HG02840 (cell line): Measurements from ENCODE around the gene ZSCAN10.

Experiments used
- ATAC-seq: cut with Tn5 transposase; IDR thresholded peaks from one replicate; pipeline ENCODE4 v1.9.1; 2021; ENCODE audit warnings: mild to moderate bottlenecking, moderate library complexity, moderate number of reproducible peaks; ENCODE audit not compliant: unreplicated experiment, low FRiP score

The ZSCAN10 gene

DNA sequence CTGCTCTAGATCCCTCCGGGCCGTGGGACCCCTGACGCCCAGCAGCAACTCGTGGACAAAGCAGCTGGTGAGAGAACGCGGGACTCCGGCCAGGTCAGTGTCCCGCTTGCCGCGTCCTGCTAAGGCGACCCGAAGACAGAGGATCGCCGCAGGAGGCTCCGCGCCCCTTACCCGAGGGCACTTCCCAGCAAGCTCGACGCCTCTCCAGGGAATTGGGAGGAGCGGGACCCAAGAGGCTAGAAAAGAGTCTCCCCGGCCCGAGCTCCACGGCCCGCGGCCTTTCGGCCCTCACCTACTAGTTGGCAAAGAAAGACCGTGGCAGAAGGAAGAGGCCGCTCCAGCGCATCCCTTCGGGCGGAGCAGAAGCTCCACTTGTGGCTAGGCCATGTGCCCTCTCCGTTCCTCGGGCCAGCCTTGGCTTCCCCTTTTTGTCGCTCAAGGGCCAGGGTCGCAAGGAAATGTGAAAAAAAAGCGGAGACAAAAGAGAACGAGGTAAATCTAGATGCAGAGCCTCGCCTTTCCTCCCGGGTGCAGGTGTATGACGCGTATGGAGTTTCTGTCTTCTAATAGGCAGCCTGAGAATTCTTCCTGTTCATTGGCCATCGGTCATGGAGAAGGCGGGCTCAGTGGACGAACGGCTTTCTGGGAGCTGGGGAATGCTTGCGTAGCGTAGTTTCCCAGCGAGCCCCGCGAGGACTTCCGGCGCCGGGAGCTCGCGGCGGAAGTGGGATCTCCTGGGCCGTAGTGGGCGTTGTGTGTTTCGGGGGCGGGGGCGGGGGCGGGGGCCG, 35.4 kb upstream of the ZSCAN10 start, which contains the start of gene ZNF213:
Gene ZNF213 (plus strand): TSS at position 692 of the 788 bp plus-strand sequence. CDS start 2,252 bp downstream, outside the sequence.
- ATAC-seq = peak; percentile 95

DNA sequence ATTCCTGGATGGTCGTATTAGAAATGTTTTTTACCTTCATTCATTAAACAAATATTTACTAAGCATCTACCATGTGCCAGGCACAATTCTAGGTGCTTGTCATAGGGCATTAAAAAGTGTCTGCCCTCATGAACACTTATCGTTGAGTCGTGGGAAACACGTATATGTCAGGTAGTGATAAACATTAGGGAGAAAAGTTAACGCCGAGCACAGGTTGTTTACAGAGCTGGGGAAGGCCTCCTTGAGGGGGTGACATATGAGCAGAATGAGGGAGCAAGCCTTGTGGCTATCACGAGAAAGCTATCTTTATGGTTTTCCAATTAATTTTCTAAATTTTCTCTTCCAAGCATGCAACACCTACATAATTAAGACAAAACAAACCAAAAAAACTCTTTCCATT, 34.8 kb upstream of the ZSCAN10 start:
- no peak for ATAC-seq

DNA sequence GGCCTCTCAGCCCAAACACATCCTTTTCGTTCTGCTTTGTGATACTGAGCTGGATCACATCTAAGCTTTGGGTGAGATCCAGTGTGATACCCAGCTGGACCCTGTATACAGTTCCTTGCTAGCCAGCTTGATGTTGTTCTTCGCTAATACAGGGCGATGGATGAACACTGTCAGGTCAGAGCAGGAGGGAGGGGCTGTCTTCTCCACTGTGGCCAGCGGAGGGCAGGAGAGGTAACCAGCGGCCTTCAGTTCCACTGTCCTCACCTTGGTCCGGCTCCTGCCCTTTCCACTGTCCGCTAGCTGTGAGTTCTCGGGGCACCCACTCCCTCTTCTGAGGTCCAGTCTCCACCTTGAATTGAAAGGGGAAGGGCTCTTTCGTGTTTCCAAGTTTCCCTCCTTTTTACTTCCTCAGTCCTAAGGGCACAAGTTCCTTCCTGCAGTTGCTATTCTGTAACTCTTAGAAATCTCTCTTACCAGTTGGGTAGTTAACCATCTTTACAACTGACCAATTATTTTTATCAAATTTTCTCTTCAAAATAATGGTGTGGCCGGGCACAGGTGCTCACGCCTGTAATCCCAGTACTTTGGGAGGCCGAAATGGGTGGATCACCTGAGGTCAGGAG, 32.8 kb upstream of the ZSCAN10 start:
- ATAC-seq = no peak

DNA sequence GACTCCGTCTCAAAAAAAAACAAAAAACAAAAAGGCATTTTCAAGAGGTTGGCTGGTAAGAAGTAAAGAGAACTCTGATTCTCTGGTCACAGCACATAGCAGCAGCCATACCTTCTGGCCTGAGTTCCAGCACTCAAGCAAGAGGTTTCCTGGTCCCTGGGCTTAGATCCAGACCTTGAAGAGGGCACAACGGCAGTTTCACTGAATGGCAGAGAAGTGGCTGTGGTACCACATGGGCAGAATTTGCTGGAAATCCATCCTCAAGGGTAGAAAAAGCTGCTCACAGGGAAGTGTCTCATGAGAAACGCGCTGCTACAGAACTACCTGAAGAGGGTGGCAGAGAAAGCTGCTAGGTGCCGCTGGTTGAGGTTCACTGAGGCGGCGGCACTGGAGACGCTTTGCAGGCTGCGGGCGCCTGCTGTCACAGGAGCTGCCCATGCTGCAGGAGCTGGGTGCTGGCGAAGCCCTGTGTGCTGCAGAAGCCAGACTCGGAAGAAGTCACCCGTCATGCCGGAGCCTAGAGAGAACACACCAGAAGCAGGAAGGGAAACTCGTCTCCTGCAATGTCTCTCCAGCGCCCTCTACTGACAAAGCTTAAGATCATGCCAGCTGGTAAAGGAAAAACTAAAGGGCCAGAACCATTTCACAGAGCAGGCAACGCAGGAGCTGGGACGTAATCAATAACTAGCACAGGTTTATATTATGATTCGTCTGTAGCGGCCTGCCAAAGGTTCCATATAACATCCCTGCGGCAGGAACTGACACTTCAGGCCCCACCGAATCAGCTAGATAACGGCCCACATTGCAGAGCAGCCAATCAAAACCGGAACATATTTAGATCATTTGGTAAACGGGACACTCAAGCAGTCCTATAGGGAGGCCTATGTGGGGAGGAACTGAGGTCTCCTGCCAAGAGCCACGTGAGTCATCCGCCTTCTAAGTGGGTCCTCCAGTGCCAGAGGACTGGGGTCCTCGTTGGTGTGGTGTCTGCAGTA, 30.3 kb upstream of the ZSCAN10 start:
- no peak for ATAC-seq

DNA sequence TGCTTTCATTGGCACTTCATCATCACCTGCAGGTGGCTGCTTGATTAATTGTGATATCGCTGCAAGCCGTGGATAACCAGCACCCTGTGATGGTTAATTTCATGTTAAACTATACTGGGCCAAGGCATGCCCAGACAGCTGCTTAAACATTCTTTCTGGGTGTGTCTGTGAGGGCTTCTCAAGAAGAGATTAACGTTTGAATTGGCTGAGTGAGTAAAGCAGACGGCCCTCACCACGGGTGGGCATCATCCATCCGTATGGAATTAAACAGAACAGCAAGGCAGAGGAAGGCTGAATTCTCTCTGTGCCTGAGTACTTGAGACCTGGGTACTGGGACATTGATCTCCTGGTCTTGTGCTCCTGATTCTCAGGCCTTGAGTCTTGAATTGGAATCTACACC, 28.7 kb upstream of the ZSCAN10 start:
- ATAC-seq = no peak

DNA sequence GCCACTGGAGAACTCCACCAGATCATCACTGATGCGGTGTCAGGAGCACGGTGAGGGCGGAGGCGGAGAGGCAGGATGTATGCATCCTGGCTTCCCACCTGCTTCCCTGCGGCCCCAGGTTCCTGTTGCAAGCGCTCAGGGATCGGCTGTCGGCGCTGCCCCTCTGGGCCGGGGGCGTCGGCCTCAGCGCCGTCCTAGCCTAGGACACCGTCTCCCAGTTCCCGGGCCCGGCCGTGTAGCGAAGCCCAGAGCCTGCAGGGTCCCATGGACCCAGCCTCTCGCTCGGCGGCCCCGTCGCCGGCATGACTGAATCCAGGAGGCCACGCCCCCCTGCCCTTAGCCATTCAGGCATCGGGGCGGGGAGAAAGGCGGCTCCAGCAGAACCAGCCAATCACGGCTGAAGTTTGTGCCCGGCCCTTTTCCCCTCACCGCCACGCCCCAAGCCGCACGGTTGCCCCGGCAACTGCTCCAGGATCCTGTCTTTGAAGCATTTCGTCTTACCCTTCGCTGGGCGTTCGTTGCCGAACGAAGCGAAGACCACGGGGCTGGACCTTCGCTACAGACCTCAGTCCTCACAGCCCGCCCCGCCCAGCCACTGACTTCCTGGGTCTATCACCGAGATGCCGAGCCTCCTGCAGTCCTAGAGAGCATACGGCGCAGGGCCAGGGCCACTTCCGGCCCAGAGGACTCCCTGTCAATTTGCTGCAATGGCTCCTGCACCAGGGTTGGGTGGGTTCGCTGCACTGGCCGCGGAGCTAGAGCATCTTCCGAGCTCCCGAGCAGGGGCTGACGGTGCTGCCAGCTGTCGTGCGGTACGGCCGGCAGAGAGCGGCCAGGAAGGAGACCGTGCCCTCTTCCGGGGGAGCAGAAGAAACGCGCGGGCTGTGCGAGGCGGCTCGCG, 25.1 kb upstream of the ZSCAN10 start:
- peak; percentile 86 for ATAC-seq

DNA sequence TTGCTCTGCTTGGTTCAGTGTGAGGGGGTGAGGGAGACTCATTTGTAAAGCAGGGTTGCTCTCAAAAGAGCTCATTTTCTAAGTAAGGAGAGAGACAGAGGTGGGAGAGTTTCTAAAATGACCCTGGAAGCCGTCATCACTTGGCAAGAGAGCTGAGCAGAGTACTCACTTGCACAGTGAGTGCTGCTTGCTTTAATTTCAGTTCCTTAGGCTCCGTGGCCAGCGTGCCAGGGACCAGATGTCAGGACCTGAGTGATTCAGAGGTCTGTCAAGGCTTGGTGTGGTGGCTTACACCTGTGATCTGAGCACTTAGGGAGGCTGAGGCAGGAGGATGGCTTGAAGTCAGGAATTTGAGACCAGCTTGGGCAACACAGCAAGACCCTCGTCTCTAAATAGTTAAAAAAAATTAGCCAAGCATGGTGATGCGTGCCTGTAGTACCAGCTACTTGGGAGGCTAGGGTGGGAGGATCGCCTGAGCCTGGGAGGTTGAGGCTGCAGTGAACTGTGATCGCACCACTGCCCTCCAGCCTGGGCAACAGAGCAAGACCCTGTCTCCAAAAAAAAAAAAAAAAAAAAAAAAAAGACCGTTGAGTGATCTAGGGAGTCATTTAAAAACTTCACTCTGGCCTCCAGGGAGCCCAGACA, 24.0 kb upstream of the ZSCAN10 start:
- no peak for ATAC-seq

DNA sequence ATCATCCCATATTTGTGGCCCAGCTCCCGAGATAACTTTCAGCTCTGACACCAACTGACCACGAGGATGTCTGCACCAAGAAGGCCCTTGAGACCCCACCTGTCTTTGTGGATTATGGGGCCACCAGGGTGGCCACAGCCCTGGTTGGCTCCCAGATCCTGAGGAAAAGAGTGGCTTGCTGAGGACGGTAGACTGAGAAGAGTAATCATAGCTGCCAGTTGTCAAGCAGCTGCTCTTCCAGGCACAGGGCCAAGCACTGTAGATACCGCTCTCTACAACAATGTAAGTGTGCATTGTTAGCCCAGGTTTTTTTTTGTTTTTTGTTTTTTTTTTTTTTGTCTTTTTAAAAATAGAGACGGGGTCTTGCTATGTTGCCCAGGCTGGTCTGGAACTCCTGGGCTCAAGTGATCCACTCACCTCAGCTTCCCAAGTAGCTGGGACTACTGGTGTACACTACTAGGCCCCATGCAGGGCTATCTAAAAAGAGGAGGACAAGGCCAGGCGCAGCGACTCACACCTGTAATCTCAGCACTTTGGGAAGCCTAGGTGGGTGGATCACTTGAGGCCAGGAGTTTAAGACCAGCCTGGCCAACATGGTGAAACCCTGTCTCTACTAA, 22.9 kb upstream of the ZSCAN10 start:
- ATAC-seq = no peak

DNA sequence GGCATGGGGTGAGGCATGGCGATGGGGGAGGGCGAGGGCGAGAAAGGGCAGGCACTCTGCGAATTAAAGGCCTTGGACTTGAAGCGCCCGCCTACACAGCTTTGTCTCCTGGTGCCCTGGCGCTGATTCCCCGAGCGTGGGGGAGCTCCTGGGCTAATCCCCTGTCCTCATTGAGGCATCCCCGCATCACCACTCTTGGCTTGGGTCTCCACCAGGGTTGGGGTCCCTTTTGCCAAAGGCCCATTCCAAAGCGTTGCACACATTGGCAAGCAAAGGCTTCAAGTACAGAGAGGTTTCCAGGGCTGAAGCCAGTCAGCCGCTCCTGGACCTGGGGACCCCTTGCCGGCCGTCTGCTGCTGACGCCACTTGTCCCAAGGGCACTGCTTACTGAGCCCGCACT, 21.3 kb upstream of the ZSCAN10 start:
- no peak for ATAC-seq

DNA sequence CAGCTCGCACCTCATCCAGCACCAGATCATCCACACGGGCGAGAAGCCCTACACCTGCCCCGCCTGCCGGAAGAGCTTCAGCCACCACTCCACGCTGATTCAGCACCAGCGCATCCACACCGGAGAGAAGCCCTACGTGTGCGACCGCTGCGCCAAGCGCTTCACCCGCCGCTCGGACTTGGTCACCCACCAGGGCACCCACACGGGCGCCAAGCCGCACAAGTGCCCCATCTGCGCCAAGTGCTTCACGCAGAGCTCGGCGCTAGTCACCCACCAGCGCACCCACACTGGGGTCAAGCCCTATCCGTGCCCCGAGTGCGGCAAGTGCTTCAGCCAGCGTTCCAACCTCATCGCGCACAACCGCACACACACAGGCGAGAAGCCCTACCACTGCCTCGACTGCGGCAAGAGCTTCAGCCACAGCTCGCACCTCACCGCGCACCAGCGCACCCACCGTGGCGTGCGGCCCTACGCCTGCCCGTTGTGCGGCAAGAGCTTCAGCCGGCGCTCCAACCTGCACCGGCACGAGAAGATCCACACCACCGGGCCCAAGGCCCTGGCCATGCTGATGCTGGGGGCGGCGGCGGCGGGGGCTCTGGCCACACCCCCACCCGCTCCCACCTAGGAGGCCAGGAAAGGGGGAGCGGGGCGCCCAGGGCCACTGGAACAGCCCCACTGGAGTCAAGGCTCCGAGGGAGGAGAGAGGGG, 20.8 kb upstream of the ZSCAN10 start:
- ATAC-seq = no peak

DNA sequence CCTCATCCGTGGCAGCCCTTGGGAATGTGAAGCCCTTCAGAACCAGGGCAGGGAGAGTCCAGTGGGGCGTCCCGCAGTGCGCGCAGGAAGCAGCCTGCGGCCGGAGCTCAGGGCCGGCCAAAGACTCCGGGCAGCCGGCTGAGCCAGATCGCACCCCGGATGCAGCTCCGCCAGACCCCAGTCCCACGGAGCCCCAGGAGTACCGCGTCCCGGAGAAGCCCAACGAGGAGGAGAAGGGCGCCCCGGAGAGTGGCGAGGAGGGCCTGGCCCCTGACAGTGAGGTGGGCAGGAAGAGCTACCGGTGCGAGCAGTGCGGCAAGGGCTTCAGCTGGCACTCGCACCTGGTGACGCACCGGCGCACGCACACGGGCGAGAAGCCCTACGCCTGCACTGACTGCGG, 20.2 kb upstream of the ZSCAN10 start:
- ATAC-seq = no peak

DNA sequence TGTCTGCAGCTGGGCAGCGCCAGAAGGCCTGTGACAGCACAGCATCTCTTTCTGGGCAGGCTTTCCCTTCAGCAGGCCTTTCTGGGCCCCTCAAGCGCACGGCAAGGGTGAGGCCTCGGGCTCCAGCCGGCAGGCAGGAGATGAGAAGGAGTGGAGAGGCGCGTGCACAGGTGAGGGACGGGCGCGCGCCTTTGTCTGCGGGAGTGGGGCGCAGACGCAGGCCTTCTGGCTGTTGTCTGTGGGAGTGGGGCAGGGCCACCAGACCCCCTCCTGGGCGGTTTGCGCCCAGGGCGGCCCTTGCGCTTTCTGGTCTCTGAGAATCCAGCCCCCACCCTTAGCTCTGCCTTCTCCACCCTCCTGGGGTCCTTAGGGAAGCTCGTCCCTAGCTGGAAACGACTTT, 19.8 kb upstream of the ZSCAN10 start:
- no peak for ATAC-seq

DNA sequence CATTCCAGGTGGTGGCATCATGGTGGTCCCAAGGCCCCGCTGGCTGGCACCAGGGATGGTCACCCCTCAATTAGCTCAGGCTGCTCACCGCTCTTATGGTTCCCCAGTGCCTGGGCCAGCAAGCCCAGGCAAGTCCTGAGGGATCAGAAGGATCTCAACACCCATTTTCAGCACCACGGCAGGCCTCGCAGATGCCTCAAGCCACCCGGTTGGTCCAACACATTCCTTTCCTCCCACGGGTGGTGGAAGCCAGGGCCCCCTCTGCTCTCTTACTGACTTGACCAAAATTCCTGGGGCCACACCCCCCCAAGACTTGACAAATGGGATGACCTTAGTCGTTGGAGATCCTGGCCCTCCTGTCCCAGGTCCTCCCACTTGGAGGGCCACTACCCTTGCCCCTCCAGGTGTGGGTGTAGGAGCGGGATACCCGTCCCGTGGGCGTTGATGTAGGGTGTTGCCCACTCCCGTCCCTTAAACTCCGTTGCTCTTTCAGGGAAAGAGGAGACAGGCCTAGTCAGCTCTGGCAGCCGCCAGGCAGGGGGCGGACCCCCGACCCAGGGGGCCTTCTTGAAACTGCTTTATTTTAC, 19.2 kb upstream of the ZSCAN10 start:
- no peak for ATAC-seq

DNA sequence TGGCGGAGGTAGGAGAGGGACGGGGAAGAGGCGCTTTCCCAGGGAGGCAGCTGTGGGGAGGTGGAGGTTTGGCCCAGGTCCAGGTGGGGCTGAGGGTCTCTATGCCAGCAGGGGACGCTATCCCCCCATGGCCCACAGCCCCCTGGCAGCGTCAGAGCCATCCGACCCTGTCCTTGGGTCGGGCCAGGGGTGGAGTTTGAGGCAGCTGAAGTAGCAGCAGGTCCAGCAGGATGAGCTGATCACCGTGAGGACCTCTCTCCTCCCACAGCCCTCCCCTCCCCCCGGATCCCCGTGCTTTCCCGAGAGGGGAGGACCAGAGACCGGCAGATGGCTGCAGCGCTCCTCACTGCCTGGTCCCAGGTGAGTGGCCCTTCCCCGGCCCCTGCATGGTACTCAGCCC, 16.5 kb upstream of the ZSCAN10 start:
- ATAC-seq = no peak

DNA sequence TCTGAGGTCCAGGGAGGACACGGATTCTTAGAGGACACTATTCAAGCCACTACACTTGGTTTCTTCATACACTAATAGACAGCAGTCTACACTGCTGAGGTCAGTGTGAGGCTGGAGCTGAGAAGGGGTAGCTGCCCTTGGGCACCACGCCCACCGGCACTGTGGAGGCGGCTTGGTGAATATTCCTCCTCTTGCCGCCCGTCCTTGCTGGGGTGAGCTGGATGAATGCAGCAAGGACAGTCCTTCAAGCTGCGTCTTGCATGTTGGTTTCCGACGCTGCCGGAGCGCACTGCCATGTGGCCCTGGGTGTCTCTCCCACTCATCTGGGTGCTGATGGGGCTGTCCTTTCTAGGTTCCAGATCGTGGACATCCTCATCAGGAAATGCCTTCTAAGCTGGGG, 15.9 kb upstream of the ZSCAN10 start:
- ATAC-seq = no peak

DNA sequence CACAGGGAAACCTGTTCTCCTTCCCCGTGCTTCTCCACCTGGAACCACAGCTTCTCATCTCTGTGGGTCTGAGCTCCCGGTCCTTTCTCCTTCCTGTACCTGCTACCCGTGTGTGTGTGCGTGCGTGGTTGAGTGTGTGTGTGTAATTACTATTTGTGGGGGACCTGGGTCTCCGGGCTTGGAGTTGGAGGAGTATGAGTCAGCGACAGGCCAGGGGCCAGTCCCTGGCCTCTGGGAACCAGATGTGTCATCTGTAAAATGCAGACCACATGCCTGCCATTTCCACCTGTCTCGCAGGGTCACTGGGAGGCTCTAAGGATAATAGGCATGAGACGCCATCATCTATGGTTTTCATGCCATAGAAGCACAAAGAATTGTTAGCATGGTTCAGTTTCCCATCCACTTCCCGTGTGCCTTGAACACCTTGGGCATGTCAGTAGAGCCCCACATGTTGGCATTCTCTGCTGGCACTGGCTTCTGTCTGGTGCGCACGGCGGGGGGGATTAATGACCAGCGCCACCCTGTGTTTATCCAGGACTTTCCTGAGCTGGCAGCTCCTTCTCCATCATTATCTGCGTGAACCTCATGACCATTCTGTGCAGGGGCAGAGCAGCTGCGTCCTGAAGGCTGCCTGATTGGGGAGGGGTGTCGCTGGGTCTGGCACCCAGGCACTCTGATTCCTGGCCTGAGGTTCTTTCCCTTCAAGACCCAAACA, 14.8 kb upstream of the ZSCAN10 start:
- no peak for ATAC-seq

DNA sequence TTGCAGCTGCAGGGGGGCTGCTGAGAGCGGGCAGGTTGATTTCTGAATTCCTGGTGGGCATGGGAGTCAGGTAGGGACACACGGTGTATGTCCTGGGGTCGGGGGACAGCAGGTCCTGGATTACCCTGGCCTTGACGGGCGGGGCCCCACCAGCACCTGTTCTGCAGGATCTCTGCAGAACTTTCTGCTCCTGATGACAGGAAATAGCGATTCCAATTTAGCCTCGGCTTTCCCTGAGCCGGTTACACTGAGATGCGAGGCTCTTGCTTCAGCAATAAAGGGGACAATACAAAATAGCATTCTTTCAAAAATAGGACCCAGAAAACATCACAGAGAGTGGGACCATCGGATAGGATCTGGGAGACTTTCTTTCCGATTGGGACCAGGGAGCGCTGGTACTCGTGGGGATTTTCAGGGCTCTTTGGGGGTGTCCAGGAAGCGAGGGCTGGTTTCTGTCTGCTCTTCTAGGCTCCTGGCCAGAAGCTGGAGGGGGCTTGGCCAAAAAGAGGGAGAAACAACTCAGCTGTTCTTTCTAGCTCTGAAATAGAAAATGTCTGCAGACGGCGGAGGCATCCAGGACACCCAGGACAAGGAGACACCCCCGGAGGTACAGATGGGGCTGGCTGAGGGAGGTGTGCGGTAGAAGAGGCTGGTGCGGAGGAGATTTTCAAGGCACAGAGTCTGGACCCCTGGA, 13.9 kb upstream of the ZSCAN10 start:
- no peak for ATAC-seq
